NCI-H1436 treated with DMSO at 0.1 percent for 48 hours (cell line): ENCODE results near the gene SYN1.

Experiments used
- DNase-seq: peaks from one replicate; lab custom pipeline; 2025; lab: John Stamatoyannopoulos, UW

The SYN1 gene

GRCh38 chrX:47572773-47573340 lies 46.8 kb downstream of the SYN1 start:
- DNase-seq = no peak

DNA sequence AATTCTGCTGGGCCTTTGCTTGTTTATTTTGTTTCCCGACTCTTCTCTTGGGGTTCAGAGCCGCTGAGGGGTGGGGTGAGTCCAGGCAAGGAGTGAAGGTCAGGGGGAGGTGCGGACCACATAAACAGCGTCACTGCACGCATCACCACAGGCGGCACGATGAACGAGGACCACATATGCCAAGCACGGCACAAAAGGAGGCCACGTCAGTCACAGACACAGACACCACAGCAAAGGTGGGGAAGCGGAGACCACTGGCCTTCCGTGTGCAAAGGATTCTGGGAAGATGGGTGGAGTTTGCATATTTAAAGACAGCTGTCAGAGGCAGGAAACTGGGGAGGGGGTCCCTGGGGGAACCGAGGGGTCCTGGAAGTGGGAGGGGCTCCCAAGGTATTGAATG lies 47.8 kb downstream of the SYN1 start:
- no peak for DNase-seq

DNA sequence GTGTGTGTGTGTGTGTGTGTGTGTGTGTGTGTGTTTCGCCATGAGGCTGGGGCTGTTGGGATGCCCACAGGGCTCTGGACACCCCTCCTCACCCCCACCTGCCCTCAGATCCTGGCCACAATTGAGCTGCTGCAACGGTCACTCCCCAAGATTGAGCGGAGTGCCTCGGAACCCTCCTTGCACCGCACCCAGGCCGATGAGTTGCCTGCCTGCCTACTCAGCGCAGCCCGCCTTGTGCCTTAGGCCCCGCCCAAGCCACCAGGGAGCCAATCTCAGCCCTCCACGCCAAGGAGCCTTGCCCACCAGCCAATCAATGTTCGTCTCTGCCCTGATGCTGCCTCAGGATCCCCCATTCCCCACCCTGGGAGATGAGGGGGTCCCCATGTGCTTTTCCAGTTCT lies 48.4 kb downstream of the SYN1 start:
- no peak for DNase-seq

DNA sequence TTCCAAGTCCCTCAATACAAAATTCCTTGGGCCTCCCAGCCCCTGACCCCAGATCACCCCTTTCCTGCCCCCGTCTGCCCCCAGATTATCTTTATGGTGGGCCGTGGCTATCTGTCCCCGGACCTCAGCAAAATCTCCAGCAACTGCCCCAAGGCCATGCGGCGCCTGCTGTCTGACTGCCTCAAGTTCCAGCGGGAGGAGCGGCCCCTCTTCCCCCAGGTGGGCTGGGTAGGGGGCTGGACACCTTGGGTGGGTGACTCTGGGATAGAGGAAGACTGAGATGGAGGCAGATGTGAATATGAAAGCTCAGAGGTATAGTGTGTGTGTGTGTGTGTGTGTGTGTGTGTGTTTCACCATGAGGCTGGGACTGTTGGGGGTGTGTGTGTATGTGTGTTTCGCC lies 48.9 kb downstream of the SYN1 start:
- DNase-seq = no peak

DNA sequence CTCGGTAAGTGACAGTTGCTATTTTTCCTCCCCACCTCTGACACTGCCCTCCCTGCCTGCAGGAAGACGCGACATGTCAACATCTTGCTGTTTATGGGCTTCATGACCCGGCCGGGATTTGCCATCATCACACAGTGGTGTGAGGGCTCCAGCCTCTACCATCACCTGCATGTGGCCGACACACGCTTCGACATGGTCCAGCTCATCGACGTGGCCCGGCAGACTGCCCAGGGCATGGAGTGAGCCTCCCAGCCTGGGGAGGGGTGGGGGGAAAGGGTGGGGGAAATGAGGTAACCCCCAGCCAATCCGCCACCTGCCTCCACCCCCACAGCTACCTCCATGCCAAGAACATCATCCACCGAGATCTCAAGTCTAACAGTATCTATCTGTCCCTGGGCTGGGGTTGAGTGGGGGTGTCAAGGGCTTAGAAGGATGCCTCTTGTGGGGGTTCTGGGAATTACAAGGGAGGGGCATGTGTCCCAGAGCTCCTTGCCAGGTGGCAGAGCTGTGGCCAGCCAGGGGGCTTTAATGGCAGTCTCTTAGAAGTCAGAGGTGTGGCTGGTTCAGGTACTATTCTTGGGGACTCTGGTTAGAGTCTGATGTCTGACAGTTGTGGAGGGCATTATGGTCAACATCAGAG lies 50.9 kb downstream of the SYN1 start:
- no peak for DNase-seq

GRCh38 chrX:47566841-47567240 lies 52.8 kb downstream of the SYN1 start:
- DNase-seq = no peak

DNA sequence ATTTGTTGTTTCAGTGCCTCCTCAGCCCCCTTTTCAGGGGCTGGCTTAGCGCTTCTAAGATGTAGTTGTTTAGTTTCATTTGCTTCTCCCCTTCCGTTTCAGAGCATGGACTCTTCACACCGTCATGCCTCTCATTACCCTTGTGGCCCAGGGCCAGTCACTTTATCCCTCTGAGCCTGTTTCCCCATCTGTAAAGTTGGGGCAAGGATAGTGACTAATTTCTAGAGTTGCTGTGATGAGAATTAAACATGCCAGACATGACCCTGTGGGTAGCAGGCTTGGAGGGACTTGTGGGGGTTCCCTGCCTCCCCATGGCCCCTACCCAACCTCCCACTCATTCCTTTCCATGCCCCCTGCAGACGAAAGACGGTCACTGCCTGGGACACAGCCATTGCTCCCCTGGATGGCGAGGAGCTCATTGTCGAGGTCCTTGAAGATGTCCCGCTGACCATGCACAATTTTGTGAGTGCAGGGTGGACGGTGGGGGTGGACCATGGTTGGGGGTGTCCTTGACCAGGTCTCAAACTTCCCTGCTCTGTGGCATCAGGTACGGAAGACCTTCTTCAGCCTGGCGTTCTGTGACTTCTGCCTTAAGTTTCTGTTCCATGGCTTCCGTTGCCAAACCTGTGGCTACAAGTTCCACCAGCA lies 55.1 kb downstream of the SYN1 start:
- DNase-seq = no peak

GRCh38 chrX:47563801-47564315 lies 55.8 kb downstream of the SYN1 start:
- no peak for DNase-seq

GRCh38 chrX:47562615-47563243 lies 56.9 kb downstream of the SYN1 start:
- DNase-seq = no peak

GRCh38 chrX:47561659-47562151 lies 58.0 kb downstream of the SYN1 start:
- no peak for DNase-seq

DNA sequence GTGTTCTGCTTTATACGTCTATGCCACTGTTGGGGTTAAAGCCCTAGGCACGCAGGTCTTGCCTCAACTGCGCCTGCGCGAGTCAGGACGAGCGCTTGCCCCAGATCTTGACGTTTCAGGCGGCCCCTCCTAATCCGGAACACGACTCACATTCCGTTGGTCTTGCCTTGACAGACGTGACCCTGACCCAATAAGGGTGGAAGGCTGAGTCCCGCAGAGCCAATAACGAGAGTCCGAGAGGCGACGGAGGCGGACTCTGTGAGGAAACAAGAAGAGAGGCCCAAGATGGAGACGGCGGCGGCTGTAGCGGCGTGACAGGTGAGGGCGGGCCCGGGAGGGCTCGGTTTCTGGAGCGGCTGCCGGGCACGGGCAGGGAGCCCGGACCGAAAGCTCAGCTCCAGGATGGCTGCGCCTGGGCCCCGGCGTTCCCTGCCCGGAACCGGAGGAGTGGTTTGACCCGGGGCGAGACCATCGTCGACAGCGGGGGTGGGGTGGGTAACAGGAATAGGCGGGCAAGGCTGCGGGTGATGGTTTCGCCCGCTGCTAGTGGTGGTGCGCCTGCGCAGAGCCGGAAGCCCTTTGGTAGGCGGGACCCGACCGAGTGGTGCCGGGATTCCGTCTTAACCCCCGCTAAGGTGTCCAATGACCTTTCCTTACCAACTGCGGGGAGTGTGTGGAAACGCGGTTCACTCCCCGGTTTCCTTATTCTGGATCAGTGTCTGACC lies 58.6 kb downstream of the SYN1 start, which contains the start of gene ARAF:
ARAF (plus strand) TSS at position 272 of the 725 bp plus-strand sequence. CDS start 1,763 bp downstream, outside the sequence.
- DNase-seq = peak; percentile 86

DNA sequence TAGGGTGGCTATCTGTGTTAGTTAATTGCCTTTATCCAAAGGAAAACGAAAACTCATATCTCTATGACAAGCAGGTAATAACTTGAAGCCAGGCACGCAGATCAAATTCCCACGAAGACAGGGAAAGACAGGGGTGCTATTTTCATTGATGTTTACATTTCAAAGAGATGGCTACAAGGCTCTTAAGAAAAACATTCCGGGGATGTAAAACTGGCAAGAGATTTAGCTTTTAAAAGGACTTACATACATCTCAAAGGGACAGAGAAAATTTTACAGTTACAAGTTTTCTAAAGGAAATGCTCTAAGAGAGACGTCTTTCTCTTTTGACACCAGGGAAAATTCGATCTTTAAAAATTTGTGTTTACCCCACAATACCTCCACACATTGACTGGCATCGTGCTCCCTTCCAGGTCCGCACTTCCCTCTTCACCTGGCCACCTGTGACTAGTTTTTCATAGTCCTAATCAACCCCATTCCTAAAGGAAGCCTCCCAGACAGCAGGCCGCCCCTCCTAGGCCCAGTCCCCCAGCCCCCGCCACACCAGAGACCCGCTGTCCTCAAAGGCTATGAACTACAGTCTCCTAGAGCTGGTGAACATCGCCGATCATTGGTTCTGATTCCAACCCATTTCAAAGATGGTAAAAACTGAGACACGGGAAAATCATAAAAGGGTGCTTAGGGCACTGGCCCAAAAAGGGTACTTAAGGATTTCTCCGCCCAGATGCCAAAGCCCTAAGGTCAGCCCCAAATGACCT lies 59.3 kb downstream of the SYN1 start:
- DNase-seq = no peak

DNA sequence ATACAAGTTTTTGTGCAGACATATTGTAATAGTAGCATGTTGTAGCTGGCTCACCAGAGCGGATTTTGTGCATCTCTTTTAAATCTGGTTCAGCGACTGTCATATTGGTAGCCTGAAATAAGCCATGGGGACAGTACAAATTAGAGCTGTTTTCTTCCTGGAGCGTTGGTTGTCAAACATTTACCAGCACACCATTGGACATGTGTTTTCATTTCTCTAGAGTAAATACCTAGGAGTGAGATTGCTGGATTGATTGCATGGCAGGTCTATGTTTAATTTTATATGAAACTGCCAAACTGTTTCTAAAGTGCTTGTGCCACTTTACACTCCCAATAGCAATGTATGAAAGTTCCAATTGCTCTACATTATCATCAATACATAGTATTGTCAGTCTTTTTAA lies 61.2 kb downstream of the SYN1 start:
- DNase-seq = no peak

DNA sequence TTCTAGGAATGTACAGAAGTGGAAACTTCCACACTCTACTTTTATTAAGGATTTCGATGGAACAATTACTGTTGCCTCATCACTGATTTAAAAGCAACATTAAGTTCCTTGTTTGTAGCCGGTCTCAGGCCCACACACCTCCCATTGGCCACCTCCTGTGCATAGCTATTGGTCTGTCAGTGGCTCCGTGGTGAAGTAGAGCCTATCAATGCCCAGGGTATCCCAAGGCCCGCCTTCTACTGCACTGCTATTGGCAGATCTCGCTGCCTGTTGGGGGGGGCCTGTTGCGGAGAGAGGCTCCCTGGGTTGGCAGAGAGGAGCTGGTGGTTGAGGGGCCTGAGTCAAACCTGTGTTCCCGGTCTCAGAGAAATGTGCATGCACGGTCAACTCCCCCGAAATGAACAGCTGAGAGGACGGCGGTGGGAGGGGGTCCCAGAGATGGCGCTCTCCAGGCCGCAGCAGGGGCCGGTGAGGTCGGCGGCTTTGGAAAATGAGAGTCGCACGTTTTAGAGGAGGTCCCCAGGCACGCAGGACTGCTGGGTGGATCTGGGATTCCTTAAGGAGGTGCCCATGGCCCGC lies 63.5 kb downstream of the SYN1 start:
- DNase-seq = peak; percentile 62

DNA sequence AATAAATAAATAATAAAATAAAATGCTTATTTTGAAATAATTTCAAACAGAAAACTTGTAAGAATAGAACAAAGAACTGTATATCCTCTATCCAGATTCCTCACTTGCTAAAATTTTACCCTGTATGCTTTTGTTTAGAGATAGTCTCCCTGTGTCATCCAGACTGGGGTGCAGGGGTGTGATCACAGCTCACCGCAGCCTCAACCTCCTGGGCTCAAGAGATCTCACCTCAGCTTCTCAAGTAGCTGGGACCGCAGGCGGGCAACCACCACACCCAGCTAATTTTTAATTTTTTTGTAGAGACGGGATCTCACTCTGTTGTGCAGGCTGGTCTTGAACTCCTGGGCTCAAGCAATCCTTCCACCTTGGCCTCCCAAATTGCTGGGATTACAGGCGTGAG lies 76.2 kb downstream of the SYN1 start:
- DNase-seq = no peak

GRCh38 chrX:47540754-47541538 lies 78.7 kb downstream of the SYN1 start:
- DNase-seq = peak; percentile 46

DNA sequence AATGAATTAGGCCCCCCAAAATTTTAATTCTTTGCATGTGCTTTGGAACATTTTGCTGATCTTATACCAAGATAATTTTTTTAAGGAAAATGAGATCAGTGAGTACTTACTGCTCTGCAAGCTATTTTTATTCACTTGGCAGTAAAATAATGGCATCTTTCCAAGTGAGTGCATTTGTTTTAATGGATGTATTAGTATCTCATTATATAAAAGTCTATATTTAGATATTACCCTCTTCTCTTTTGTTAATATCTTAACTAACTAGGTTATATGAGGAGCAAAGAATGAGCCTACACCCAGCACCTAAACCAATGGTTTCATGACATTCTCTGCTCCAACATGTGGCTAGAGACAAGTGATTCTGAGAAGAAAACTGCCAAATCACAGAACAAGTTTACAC lies 79.8 kb downstream of the SYN1 start:
- no peak for DNase-seq

DNA sequence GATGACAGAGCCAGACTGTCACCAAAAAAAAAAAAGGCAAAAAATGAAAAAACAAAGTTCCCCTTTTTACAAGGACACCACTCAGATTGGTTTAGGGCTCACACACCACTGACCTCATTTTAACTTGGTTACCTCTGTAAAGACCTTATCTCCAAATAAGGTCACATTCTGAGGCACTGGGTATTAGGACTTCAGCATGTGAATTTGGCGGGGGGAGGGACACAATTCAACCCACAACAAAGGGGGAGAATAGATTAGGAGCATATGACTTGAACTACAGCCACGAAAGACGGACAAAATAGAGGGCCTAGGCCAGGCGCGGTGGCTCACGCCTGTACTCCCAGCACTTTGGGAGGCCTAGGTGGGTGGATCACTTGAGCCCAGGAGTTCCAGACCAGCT lies 89.6 kb downstream of the SYN1 start:
- DNase-seq = no peak

DNA sequence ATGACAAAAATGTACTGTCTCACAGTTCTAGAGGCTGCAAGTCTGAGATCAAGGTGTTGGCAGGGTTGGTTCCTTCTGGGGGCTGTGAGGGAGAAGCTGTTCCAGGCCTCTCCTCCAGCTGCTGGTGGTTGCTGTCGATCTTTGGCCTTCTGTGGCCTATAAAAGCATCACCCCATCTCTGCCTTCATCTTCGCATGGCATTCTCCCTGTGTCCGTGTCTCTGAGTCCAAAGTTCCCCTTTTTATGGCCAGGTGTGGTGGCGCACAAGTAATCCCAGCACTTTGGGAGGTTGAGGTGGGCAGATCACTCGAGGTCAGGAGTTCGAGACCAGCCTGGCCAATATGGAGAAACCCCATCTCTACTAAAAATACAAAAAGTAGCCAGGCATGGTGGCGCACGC lies 90.1 kb downstream of the SYN1 start:
- no peak for DNase-seq

GRCh38 chrX:47523713-47524166 lies 95.9 kb downstream of the SYN1 start:
- no peak for DNase-seq
